ENCODE measurements around the gene UGT1A8.

The UGT1A8 gene

DNA sequence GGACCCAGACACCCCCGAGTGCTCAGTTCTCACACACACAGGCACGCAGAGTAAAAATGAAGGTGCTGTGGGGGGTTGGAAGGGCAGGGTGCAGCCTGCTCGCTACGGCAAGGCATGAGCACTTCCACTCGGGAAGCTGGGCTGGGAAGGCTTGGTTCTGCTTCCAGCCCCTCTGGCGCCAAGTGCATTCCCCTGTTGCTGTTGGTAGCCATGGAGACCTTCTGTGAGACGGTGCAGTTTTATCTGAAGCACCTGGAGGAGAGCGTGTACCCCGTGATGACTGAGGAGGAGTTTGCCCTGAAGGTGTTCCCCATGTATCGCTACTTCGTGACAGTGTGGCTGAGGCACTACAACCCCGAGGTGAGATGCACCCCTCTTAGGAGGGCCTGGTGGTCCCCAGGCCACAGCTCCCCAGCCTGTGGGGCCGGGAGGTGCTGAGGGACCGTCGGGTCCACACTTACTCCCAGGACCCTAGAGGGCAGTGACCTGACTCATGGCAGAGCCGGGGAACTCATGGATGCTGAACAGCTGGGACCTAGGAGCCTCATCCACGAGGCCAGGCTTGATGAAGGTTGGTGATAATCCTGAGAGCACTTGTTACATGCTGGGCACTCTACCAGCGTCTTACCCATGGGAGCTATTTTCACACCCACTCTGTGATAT lies 176.2 kb downstream of the UGT1A8 start:
- no peak for TF ChIP-seq CTCF (IDR thresholded peaks at IDR 0.05)

DNA sequence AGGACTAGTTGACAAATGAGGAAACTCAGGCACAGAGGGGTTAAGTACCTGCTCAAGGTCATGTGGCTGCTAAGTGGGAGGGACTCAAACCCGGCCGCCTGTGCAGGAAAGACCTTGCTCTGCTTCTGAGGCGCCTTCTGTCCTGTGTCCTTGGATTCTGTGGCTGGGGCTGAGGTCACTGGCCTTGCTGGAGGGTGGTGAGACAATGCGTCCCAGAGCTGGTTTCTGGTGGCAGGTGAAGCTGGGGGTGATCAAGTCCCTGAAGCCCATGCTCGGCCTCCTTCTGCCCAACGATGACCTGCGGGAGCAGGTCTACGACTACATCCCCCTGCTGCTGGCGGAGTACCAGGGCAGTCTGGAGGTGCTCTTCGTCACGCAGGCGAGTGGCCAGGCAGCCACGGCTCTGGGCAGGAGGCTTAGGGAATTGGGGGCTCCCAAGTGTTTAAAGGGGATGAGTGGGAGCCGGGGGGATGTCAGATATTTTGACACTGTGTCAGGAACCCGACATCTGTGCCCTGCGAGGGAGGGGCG lies 176.8 kb downstream of the UGT1A8 start:
- TF ChIP-seq CTCF (IDR thresholded peaks at IDR 0.05): no peak

GRCh38 chr2:233795735-233796171 lies 178.3 kb downstream of the UGT1A8 start:
- no peak for TF ChIP-seq CTCF (IDR thresholded peaks at IDR 0.05)

DNA sequence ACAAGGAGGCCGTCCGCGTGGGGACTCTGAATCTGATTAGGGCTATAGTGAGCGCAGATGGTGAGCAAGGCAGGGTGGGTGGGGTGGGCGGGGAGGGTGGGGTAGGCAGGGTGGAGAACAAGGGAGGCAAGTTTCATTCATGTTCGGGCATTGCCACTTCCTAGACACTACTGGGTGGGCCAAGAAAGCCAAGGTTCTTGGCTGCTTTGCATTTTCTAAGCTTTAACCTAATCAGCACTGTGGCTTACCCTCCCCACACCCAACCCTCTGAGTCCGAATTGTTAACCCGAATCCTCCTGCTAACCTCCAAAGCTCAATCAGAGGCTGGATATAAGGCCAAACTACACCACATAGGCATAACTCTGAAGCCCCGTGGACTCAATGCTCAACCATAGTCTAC lies 178.8 kb downstream of the UGT1A8 start:
- no peak for TF ChIP-seq CTCF (IDR thresholded peaks at IDR 0.05)

GRCh38 chr2:233798335-233799086 lies 181.1 kb downstream of the UGT1A8 start:
- TF ChIP-seq CTCF (IDR thresholded peaks at IDR 0.05): no peak

DNA sequence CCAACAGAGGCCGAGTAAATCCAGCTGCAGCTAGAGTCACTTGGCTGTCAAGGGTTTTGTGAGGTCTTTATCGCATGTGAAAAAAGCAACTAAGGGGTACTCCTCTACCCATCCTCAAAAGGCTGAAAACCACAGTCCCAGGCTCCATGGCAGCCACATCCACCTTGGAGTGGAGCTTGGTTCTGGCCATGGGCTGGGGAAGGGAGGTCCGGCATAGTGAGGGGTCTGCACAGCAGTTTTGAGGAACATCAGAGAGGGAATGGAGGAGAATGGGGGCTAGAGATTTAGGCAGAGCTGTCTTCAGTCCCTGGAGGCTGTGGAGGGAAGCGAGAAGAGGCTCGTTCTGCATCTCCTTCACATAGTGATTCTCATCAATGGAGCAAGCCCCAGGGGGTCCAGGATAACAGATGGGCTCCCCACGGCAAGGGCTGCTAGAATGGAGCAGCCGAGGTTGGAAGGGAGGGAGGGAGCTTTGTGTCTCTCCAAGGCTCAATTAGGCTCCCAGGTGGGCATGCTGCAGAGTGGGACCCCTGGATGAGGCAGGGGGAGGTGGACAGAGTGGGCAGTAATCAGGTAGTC lies 181.7 kb downstream of the UGT1A8 start:
- TF ChIP-seq CTCF (IDR thresholded peaks at IDR 0.05): no peak

DNA sequence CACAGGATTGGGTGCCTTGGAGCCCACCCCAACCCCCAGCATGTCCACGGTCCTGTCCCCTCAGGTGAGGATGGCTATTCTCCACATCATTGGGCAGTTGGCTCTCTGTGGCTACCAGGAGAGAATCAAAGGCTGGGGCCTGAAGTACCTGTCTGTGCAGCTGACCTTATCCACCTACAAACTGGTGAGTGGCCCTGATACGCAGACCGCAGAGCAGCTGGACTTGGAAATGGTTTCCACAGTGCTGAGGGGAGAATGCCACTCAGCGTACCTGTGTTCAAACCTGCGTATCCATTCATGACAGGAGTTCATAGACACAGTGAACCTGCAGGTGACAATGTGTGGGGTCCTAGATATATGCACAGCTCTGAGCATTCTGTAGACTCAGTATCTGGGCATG lies 182.3 kb downstream of the UGT1A8 start:
- TF ChIP-seq CTCF (IDR thresholded peaks at IDR 0.05): no peak
